Stomach (tissue), 4 donors: ENCODE measurements around the gene DLG3.
"Not testable (repeated sequence)": the region's sequence is repeated elsewhere in the genome, so short reads cannot be mapped to it uniquely, and the experiment has no call there.

Experiments used
- CTCF ChIP-seq, 7 experiments: fragments of 450-650 bp in 4 of 7; fragments of 200-600 bp in 3 of 7; sonication (generic) in 3 of 7; IDR thresholded peaks; one replicate each; pipeline ENCODE4 v1.5.1; 2016 to 2019; ENCODE audit warnings: antibody characterized with exemption in 7 of 7, control low read depth in 2 of 7, mild to moderate bottlenecking in 1 of 7
- POLR2A ChIP-seq, 4 donors: fragments of 450-650 bp; IDR thresholded peaks; one replicate each; pipeline ENCODE4 v1.6.1; 2016; ENCODE audit warnings: antibody characterized with exemption in 4 of 4, control low read depth in 2 of 4, mild to moderate bottlenecking in 1 of 4, moderate library complexity in 1 of 4
- POLR2AphosphoS5 ChIP-seq, 3 donors: sonication (generic); formaldehyde crosslinking; IDR thresholded peaks; one replicate each; pipeline ENCODE4 v1.6.1; 2016; ENCODE audit warnings: antibody characterized with exemption in 3 of 3

- not testable (repeated sequence) for TF ChIP-seq POLR2A, POLR2AphosphoS5, CTCF (IDR thresholded peaks at IDR 0.05)
Measured at GRCh38 chrX:70515270-70515669, 70.6 kb downstream of the DLG3 start.
